GM12872 (cell line): ENCODE results near the gene ASB10.

Experiments used
- CTCF ChIP-seq: IDR thresholded peaks from 3 replicates; pipeline ENCODE4 v1.5.1; 2011; ENCODE audit warnings: low read depth, mild to moderate bottlenecking, low read length, moderate library complexity; ENCODE audit not compliant: insufficient read depth

Gene ASB10

GRCh38 chr7:151201751-151202150, 14.7 kb upstream of the ASB10 start:
- no peak for TF ChIP-seq CTCF

DNA sequence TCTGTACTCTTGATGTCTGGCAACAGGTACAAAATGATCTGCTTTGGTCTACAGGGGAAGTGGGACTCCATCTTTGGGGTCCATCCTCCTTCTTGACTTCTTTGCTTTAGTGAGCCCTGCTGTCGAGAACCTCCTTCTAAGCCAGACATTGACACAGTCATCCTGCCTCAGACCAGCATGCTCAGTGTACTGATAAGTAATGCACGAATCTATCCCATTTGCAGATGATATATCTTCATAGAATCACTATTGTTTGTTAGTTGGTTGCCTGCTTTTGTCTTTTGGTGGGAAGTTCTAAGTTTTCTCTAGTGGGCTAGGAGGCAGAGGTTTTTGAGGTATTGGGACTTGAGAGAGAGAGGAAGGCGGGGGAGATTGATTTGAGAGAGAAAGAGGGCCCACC, 14.3 kb upstream of the ASB10 start:
- TF ChIP-seq CTCF, result no peak

GRCh38 chr7:151198945-151199848, 12.1 kb upstream of the ASB10 start:
- TF ChIP-seq CTCF, result no peak

GRCh38 chr7:151197932-151198331, 10.9 kb upstream of the ASB10 start:
- no peak for TF ChIP-seq CTCF

GRCh38 chr7:151195616-151196450, 8.8 kb upstream of the ASB10 start:
- TF ChIP-seq CTCF, result no peak

- no peak for TF ChIP-seq CTCF
These were observed 7.1 kb upstream of the ASB10 start for GRCh38 chr7:151194188-151194587.

GRCh38 chr7:151193203-151193978, 6.3 kb upstream of the ASB10 start:
- TF ChIP-seq CTCF, result no peak
